Measurements from ENCODE around the gene ANKH.

DNA sequence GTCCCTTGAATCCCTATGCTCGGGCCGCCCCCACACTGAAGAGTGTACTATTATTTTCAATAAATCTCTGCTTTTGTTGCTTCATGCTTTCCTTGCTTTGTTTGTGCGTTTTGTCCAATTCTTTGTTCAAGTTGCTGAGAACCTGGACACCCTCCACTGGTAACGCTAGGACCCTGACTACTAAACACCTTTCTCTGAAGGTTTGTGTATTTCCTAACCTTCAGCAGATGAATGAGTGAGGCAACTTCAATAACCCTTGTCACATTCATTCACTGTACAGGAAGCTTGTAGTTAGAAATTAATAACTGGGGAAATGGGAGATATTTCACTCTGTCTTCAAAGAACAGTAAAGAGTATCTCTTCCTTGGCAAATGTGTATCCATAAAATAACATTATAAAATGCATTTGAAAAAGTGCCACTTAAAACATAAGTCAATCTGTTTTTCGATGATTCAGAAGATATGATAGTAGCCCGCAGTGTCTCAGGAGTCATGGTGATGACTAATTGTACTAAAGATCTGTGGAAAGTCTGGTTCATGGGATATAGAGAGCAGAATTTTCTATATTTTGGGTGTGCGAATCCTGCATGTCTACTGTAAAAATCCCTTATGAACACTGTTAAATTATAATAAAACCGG is 43.2 kb upstream of the ANKH start:
- TF ChIP-seq, protein P1, sequence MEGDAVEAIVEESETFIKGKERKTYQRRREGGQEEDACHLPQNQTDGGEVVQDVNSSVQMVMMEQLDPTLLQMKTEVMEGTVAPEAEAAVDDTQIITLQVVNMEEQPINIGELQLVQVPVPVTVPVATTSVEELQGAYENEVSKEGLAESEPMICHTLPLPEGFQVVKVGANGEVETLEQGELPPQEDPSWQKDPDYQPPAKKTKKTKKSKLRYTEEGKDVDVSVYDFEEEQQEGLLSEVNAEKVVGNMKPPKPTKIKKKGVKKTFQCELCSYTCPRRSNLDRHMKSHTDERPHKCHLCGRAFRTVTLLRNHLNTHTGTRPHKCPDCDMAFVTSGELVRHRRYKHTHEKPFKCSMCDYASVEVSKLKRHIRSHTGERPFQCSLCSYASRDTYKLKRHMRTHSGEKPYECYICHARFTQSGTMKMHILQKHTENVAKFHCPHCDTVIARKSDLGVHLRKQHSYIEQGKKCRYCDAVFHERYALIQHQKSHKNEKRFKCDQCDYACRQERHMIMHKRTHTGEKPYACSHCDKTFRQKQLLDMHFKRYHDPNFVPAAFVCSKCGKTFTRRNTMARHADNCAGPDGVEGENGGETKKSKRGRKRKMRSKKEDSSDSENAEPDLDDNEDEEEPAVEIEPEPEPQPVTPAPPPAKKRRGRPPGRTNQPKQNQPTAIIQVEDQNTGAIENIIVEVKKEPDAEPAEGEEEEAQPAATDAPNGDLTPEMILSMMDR (IDR thresholded peaks at IDR 0.05): no peak
- TF ChIP-seq POLR2A (IDR thresholded peaks at IDR 0.05): no peak
